Measurements from ENCODE around the gene DNAJC27. TPM values are rescaled to one million over a fixed set of nuclear protein-coding genes. Genes with fewer than 3 reads are reported as not detected.

The DNAJC27 gene
- total RNA-seq, 1 experiment from 2014 or later = 5.1 TPM

GRCh38 chr2:24908461-24908901 is 63.3 kb downstream of the DNAJC27 start:
- Mint-ChIP-seq H3K4me1 (ENCODE audit: low read depth, unreplicated experiment) (peaks cover 5% of the 10 kb centered on the region), H3K27ac (ENCODE audit: unreplicated experiment) (no peak overlapping the region), H3K9me3 (ENCODE audit: unreplicated experiment) (no peaks in the 10 kb centered on the region), H3K4me3 (ENCODE audit: unreplicated experiment) (no peak overlapping the region), H3K27me3 (ENCODE audit: insufficient read depth, unreplicated experiment) (no peaks in the 10 kb centered on the region), H3K36me3 (ENCODE audit: insufficient read depth, unreplicated experiment) (peaks cover 34% of the 10 kb centered on the region)
- H3K27me3 ChIP-seq (replicated peaks; ENCODE audit: control insufficient read depth, insufficient read depth, low read length) = no peaks in the 10 kb centered on the region
- no peak for DNase-seq
- H3K4me3 ChIP-seq (ENCODE audit: low read depth, low read length) = no peak overlapping the region
- ChIA-PET CTCF (no interaction called here), POLR2A (no interaction called here)
- H3K4me1 ChIP-seq = no peaks in the 10 kb centered on the region
- no TSS peak for BruUV-seq (replicated peaks)
- intact Hi-C loops (cut with micrococcal nuclease; ENCODE audit: unreplicated experiment) = no loop called here
- TF ChIP-seq CTCF (IDR thresholded peaks at IDR 0.05; ENCODE audit: insufficient read depth in 1 of 2, low read depth in 1 of 2, low read length in 1 of 2, severe bottlenecking in 1 of 2, unreplicated experiment in 1 of 2) = no peak
- no peaks in the 10 kb centered on the region for H3K9me3 ChIP-seq
- H3K36me3 ChIP-seq (ENCODE audit: control insufficient read depth, insufficient read depth, low read length) = no peaks in the 10 kb centered on the region

- POLR2A ChIA-PET = no interaction called here
These were observed 64.6 kb downstream of the DNAJC27 start for GRCh38 chr2:24907116-24907515.

GRCh38 chr2:24906466-24906865 is 65.3 kb downstream of the DNAJC27 start:
- intact Hi-C loops (cut with micrococcal nuclease; ENCODE audit: unreplicated experiment) = no loop called here
- no peaks in the 10 kb centered on the region for H3K36me3 ChIP-seq (ENCODE audit: control insufficient read depth, insufficient read depth, low read length)
- Mint-ChIP-seq H3K27ac (ENCODE audit: unreplicated experiment) (no peak overlapping the region), H3K27me3 (ENCODE audit: insufficient read depth, unreplicated experiment) (no peaks in the 10 kb centered on the region), H3K36me3 (ENCODE audit: insufficient read depth, unreplicated experiment) (peaks cover 30% of the 10 kb centered on the region), H3K4me3 (ENCODE audit: unreplicated experiment) (no peak overlapping the region), H3K9me3 (ENCODE audit: unreplicated experiment) (no peaks in the 10 kb centered on the region), H3K4me1 (ENCODE audit: low read depth, unreplicated experiment) (peaks cover 5% of the 10 kb centered on the region)
- H3K4me1 ChIP-seq = no peaks in the 10 kb centered on the region
- CTCF ChIA-PET = no interaction called here
- H3K9me3 ChIP-seq = no peaks in the 10 kb centered on the region
- no TSS peak for BruUV-seq (replicated peaks)
- H3K27me3 ChIP-seq (replicated peaks; ENCODE audit: control insufficient read depth, insufficient read depth, low read length) = no peaks in the 10 kb centered on the region
- POLR2A ChIA-PET = no interaction called here
- DNase-seq = no peak
- no peak for TF ChIP-seq CTCF (IDR thresholded peaks at IDR 0.05; ENCODE audit: insufficient read depth in 1 of 2, low read depth in 1 of 2, low read length in 1 of 2, severe bottlenecking in 1 of 2, unreplicated experiment in 1 of 2)
- no peak overlapping the region for H3K4me3 ChIP-seq (ENCODE audit: low read depth, low read length)

More at GRCh38 chr2:24907116-24907515, 64.6 kb downstream of the DNAJC27 start:
- Mint-ChIP-seq H3K9me3 (ENCODE audit: unreplicated experiment) (no peaks in the 10 kb centered on the region), H3K27ac (ENCODE audit: unreplicated experiment) (no peak overlapping the region), H3K4me3 (ENCODE audit: unreplicated experiment) (no peak overlapping the region), H3K36me3 (ENCODE audit: insufficient read depth, unreplicated experiment) (peaks cover 32% of the 10 kb centered on the region), H3K4me1 (ENCODE audit: low read depth, unreplicated experiment) (peaks cover 5% of the 10 kb centered on the region), H3K27me3 (ENCODE audit: insufficient read depth, unreplicated experiment) (no peaks in the 10 kb centered on the region)
- no peak for DNase-seq
- no peaks in the 10 kb centered on the region for H3K27me3 ChIP-seq (replicated peaks; ENCODE audit: control insufficient read depth, insufficient read depth, low read length)
- TF ChIP-seq CTCF (IDR thresholded peaks at IDR 0.05; ENCODE audit: insufficient read depth in 1 of 2, low read depth in 1 of 2, low read length in 1 of 2, severe bottlenecking in 1 of 2, unreplicated experiment in 1 of 2) = no peak
- no peaks in the 10 kb centered on the region for H3K9me3 ChIP-seq
- no TSS peak for BruUV-seq (replicated peaks)
- H3K4me1 ChIP-seq = no peaks in the 10 kb centered on the region
- intact Hi-C loops (cut with micrococcal nuclease; ENCODE audit: unreplicated experiment) = no loop called here
- CTCF ChIA-PET = no interaction called here
- no peak overlapping the region for H3K4me3 ChIP-seq (ENCODE audit: low read depth, low read length)
- no peaks in the 10 kb centered on the region for H3K36me3 ChIP-seq (ENCODE audit: control insufficient read depth, insufficient read depth, low read length)

All from Caco-2 (cell line).